ENCODE data around the gene TSEN15. TPM values are rescaled to one million over a fixed set of nuclear protein-coding genes. Genes with fewer than 3 reads are reported as not detected.
"Not testable (repeated sequence)": the region's sequence is repeated elsewhere in the genome, so short reads cannot be mapped to it uniquely, and the experiment has no call there.

The TSEN15 gene
- total RNA-seq, 1 experiment from 2014 or later, result 97.5 TPM

GRCh38 chr1:184041731-184042130, 9.8 kb upstream of the TSEN15 start:
- Mint-ChIP-seq H3K27me3 (ENCODE audit: insufficient read depth, unreplicated experiment) (peaks cover 60% of the 10 kb centered on the region), H3K9me3 (ENCODE audit: unreplicated experiment) (peaks cover 7% of the 10 kb centered on the region), H3K27ac (ENCODE audit: low read depth, unreplicated experiment) (no peak overlapping the region), H3K4me1 (ENCODE audit: insufficient read depth, unreplicated experiment) (no peaks in the 10 kb centered on the region), H3K4me3 (ENCODE audit: unreplicated experiment) (no peak overlapping the region), H3K36me3 (ENCODE audit: insufficient read depth, unreplicated experiment) (no peaks in the 10 kb centered on the region)
- DNase-seq (ENCODE audit: unreplicated experiment), result no peak
- intact Hi-C loops (cut with micrococcal nuclease), result no loop called here
- ChIA-PET CTCF (no interaction called here), POLR2A (no interaction called here)
- TF ChIP-seq CTCF (IDR thresholded peaks at IDR 0.05; ENCODE audit: unreplicated experiment), result no peak
- BruUV-seq (replicated peaks), result no TSS peak

- DNase-seq (ENCODE audit: unreplicated experiment); BruUV-seq (replicated peaks); H3K4me1 Mint-ChIP-seq (ENCODE audit: insufficient read depth, unreplicated experiment); H3K27ac Mint-ChIP-seq (ENCODE audit: low read depth, unreplicated experiment); intact Hi-C loops (cut with micrococcal nuclease); H3K4me3 Mint-ChIP-seq (ENCODE audit: unreplicated experiment); H3K36me3 Mint-ChIP-seq (ENCODE audit: insufficient read depth, unreplicated experiment); CTCF ChIA-PET; H3K9me3 Mint-ChIP-seq (ENCODE audit: unreplicated experiment): not testable (repeated sequence)
- H3K27me3 Mint-ChIP-seq (ENCODE audit: insufficient read depth, unreplicated experiment), result peaks cover 51% of the 10 kb centered on the region
- POLR2A ChIA-PET, result interaction anchor here (1.1 to 1.3 kb wide), 2 partner anchors 8 to 9 kb away, joined by 3 to 6 read pairs; partner anchors contain the start of gene TSEN15
Measured at GRCh38 chr1:184043315-184043714, 8.2 kb upstream of the TSEN15 start.

- BruUV-seq (replicated peaks), result no TSS peak
- ChIA-PET CTCF (no interaction called here), POLR2A (interaction anchor here (1.3 kb wide), 1 partner anchor 8 kb away, joined by 3 read pairs; no protein-coding TSS in a partner anchor)
- Mint-ChIP-seq H3K4me3 (ENCODE audit: unreplicated experiment) (no peak overlapping the region), H3K36me3 (ENCODE audit: insufficient read depth, unreplicated experiment) (no peaks in the 10 kb centered on the region), H3K4me1 (ENCODE audit: insufficient read depth, unreplicated experiment) (no peaks in the 10 kb centered on the region), H3K27me3 (ENCODE audit: insufficient read depth, unreplicated experiment) (peaks cover 50% of the 10 kb centered on the region), H3K9me3 (ENCODE audit: unreplicated experiment) (no peaks in the 10 kb centered on the region), H3K27ac (ENCODE audit: low read depth, unreplicated experiment) (no peak overlapping the region)
- DNase-seq (ENCODE audit: unreplicated experiment), result no peak
- intact Hi-C loops (cut with micrococcal nuclease), result no loop called here
- no peak for TF ChIP-seq CTCF (IDR thresholded peaks at IDR 0.05; ENCODE audit: unreplicated experiment)
Measured at GRCh38 chr1:184044603-184045376, 6.7 kb upstream of the TSEN15 start.

GRCh38 chr1:184047541-184047940, 4.0 kb upstream of the TSEN15 start:
- intact Hi-C loops (cut with micrococcal nuclease); H3K4me1 Mint-ChIP-seq (ENCODE audit: insufficient read depth, unreplicated experiment); H3K27ac Mint-ChIP-seq (ENCODE audit: low read depth, unreplicated experiment); H3K9me3 Mint-ChIP-seq (ENCODE audit: unreplicated experiment); POLR2A ChIA-PET; H3K36me3 Mint-ChIP-seq (ENCODE audit: insufficient read depth, unreplicated experiment); H3K4me3 Mint-ChIP-seq (ENCODE audit: unreplicated experiment); BruUV-seq (replicated peaks); DNase-seq (ENCODE audit: unreplicated experiment): not testable (repeated sequence)
- H3K27me3 Mint-ChIP-seq (ENCODE audit: insufficient read depth, unreplicated experiment), result peaks cover 39% of the 10 kb centered on the region
- CTCF ChIA-PET, result interaction anchor here (0.7 kb wide), 1 partner anchor 448 kb away, joined by 3 read pairs; no protein-coding TSS in a partner anchor

GRCh38 chr1:184048561-184049240, 2.8 kb upstream of the TSEN15 start:
- H3K4me1 Mint-ChIP-seq (ENCODE audit: insufficient read depth, unreplicated experiment), result peaks cover 14% of the 10 kb centered on the region
- no peaks in the 10 kb centered on the region for H3K9me3 Mint-ChIP-seq (ENCODE audit: unreplicated experiment)
- TF ChIP-seq CTCF (IDR thresholded peaks at IDR 0.05; ENCODE audit: unreplicated experiment), result no peak
- intact Hi-C loops (cut with micrococcal nuclease), result no loop called here
- no peak for DNase-seq (ENCODE audit: unreplicated experiment)
- CTCF ChIA-PET, result no interaction called here
- H3K27ac Mint-ChIP-seq (ENCODE audit: low read depth, unreplicated experiment), result no peak overlapping the region
- H3K4me3 Mint-ChIP-seq (ENCODE audit: unreplicated experiment), result no peak overlapping the region
- H3K27me3 Mint-ChIP-seq (ENCODE audit: insufficient read depth, unreplicated experiment), result peaks cover 27% of the 10 kb centered on the region
- BruUV-seq (replicated peaks), result no TSS peak
- H3K36me3 Mint-ChIP-seq (ENCODE audit: insufficient read depth, unreplicated experiment), result no peaks in the 10 kb centered on the region
- POLR2A ChIA-PET, result interaction anchor here (0.6 kb wide), 1 partner anchor 643 kb away, joined by 3 read pairs; no protein-coding TSS in a partner anchor

All from MCF 10A (cell line).